22Rv1 (cell line): ENCODE results near the gene CADM1.

Source experiments
- ZFX ChIP-seq: fragments of 450-650 bp; IDR thresholded peaks from 2 replicates; pipeline ENCODE4 v1.6.1; 2017; ENCODE audit warnings: antibody characterized with exemption, borderline replicate concordance
- TF ChIP-seq, protein P1 (sequence below): fragments of 450-650 bp; IDR thresholded peaks from 2 replicates; pipeline ENCODE4 v1.5.1; 2017; ENCODE audit warnings: mild to moderate bottlenecking

DNA sequence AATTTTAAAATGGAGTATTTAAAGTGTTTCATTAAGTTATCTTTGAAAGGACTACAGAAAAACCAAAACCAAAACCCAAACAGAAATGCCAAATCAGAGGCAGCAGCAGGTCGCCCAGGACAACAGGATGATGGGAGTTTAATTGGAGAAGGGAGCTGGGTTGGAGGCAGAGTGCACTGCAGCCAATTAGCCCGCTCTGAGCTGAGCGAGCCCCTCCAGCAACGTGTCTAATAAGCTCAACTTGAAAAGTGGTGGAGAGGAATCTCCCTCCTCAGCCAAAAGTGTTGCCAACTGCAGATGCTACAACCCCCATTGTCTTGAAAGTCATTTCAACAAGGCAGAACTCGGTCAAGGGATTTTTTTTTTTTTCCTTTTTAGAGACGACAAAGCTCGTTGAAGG, 323.9 kb downstream of the CADM1 start:
- TF ChIP-seq, protein P1, sequence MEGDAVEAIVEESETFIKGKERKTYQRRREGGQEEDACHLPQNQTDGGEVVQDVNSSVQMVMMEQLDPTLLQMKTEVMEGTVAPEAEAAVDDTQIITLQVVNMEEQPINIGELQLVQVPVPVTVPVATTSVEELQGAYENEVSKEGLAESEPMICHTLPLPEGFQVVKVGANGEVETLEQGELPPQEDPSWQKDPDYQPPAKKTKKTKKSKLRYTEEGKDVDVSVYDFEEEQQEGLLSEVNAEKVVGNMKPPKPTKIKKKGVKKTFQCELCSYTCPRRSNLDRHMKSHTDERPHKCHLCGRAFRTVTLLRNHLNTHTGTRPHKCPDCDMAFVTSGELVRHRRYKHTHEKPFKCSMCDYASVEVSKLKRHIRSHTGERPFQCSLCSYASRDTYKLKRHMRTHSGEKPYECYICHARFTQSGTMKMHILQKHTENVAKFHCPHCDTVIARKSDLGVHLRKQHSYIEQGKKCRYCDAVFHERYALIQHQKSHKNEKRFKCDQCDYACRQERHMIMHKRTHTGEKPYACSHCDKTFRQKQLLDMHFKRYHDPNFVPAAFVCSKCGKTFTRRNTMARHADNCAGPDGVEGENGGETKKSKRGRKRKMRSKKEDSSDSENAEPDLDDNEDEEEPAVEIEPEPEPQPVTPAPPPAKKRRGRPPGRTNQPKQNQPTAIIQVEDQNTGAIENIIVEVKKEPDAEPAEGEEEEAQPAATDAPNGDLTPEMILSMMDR, result no peak
- TF ChIP-seq ZFX, result no peak
